ENCODE results near the gene KRTAP10-1. TPM values are rescaled to one million over a fixed set of nuclear protein-coding genes. Genes with fewer than 3 reads are reported as not detected.

The KRTAP10-1 gene
- total and polyA plus RNA-seq, 2 of the 8 experiments (the other 6 are each of a cell fraction or from before 2014, with no cell fraction given), result 0.08 TPM; not detected in 1

DNA sequence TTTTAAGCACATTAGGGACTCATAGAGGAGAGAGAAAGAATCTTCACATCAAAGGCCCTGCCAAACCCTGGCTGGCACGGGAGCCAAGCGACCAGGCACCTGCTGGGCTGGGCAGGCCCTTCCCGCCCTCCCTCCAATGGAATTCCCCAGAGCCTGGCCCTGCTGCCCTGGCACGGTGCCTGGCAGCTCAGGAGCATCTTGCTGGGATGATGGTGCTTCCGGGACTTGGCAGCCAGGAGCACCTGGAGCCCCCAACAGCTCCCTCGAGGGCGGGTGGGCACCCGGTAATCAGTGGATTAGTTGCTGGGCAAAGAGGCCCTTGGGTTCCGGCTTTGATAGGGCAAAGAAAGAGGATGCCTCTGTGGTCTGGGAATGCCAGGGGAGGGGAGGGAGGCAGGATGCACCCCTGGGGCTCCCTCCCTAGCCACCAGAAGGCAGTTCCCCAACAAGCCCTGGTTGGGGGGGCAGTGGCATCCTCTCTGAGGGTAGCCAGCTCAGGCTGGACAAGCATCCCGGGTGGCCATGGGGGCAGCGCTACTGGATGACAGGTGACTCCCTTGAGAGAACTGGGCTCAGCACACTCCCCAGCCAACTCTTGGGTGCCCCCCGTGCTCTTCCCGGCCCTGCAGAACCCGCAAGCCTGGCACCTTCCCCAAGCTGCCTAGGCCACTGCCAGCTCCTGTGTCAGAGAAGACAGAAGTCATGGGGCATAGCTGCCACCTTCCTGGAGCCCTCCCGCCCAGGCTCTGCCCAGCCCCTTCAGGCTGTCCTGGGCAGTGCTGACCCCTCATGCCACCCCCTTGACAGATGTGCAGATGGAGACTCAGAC is 26.4 kb downstream of the KRTAP10-1 start:
- H3K79me1 ChIP-seq (ENCODE audit: low read depth, low read length), result no peaks in the 10 kb centered on the region
- CTCF ChIA-PET (ENCODE audit: partially characterized antibody), result interaction anchor here (0.6 to 4.0 kb wide), 4 partner anchors 19 to 280 kb away, joined by 3 to 21 read pairs (median 4); no protein-coding TSS in a partner anchor

More for the DNA sequence above, 26.4 kb downstream of the KRTAP10-1 start:
- Histone ChIP-seq H3K9me3 (ENCODE audit: insufficient read depth in 2 of 2, low read depth in 1 of 2, low read length in 1 of 2) (no peaks in the 10 kb centered on the region; a peak in 1 of 4 replicates), H2AK5ac (ENCODE audit: low read depth, low read length) (no peak overlapping the region), H3K56ac (replicated peaks; ENCODE audit: insufficient read length, low read depth, low read length) (no peak overlapping the region), H3K36me3 (ENCODE audit: control insufficient read depth in 2 of 4, insufficient read depth in 4 of 4, low read length in 3 of 4) (peaks cover 0 to 8% (median 3%) of the 10 kb centered on the region in 4 experiments; a peak in 3 of 8 replicates), H3K4ac (replicated peaks; ENCODE audit: insufficient read length, low read depth, low read length) (no peak overlapping the region), H4K91ac (replicated peaks; ENCODE audit: insufficient read length, low read length) (no peak overlapping the region), H2BK12ac (ENCODE audit: low read depth, low read length) (no peak overlapping the region), H2BK15ac (ENCODE audit: low read length) (no peak overlapping the region), H3K23ac (ENCODE audit: insufficient read length) (no peak overlapping the region), H3K4me3 (ENCODE audit: extremely low read depth in 1 of 4, insufficient read depth in 2 of 4, low read depth in 3 of 4, low read length in 4 of 4) (no peak overlapping the region), H3K18ac (ENCODE audit: extremely low read depth, low read length) (no peak overlapping the region), H2BK20ac (ENCODE audit: low read length) (no peak overlapping the region), H3K27ac (ENCODE audit: low read depth, low read length) (no peak overlapping the region), H4K8ac (ENCODE audit: extremely low read depth, insufficient read depth, low read length) (no peak overlapping the region), H3K79me2 (ENCODE audit: control insufficient read depth in 1 of 2, insufficient read depth in 2 of 2, low read length in 2 of 2) (no peaks in the 10 kb centered on the region), H2BK120ac (replicated peaks; ENCODE audit: low read depth, low read length) (no peak overlapping the region), H2AFZ (ENCODE audit: low read length) (no peak overlapping the region), H3K4me1 (replicated peaks in 1 of 4; ENCODE audit: control insufficient read depth in 3 of 4, insufficient read depth in 4 of 4, low read length in 3 of 4) (peaks cover 0 to 3% (median 0%) of the 10 kb centered on the region in 4 experiments; a peak in 2 of 7 replicates), H3K14ac (ENCODE audit: insufficient read length) (no peak overlapping the region), H3K27me3 (replicated peaks in 1 of 4; ENCODE audit: control insufficient read depth in 3 of 4, extremely low read depth in 1 of 4, insufficient read depth in 3 of 4, low read length in 3 of 4) (no peaks in the 10 kb centered on the region), H2BK5ac (ENCODE audit: low read depth, low read length) (no peak overlapping the region), H4K20me1 (replicated peaks in 1 of 2; ENCODE audit: control insufficient read depth in 1 of 2, insufficient read depth in 2 of 2, low read length in 2 of 2) (peaks cover 3 to 6% of the 10 kb centered on the region in 2 experiments), H3K23me2 (ENCODE audit: low read depth, low read length) (0 out of 2 replicates have a peak, but pooled peaks cover 2% of the 10 kb centered on the region), H3K9ac (replicated peaks in 1 of 4; ENCODE audit: extremely low read depth in 1 of 4, low read depth in 3 of 4, low read length in 3 of 4) (no peak overlapping the region), H4K5ac (ENCODE audit: insufficient read length, low read depth, low read length) (no peak overlapping the region), H3K4me2 (ENCODE audit: insufficient read depth in 1 of 2, low read depth in 2 of 2, low read length in 2 of 2) (no peak overlapping the region)
- 89% methylated on average over 11 of the region's 15 CpGs; no CpG with 5 or more reads in 1 of the 2 experiments for WGBS, 2 experiments (ENCODE audit: extremely low coverage in 1 of 2, insufficient coverage in 1 of 2, insufficient read length in 1 of 2, insufficient replicate concordance in 2 of 2, low coverage in 1 of 2, low lambda C conversion rate in 2 of 2, missing lambda C conversion rate in 1 of 2)
- TF ChIP-seq SIN3A (conservative IDR thresholded peaks at IDR 0.05 in 1 of 2, IDR thresholded peaks at IDR 0.05 in 1 of 2; ENCODE audit: low read depth in 1 of 2, low read length in 2 of 2) (no peak), EGR1 (IDR thresholded peaks at IDR 0.05; ENCODE audit: borderline replicate concordance, low read depth, low read length) (no peak), YY1 (IDR thresholded peaks at IDR 0.05; ENCODE audit: low read depth, low read length) (no peak), CHD1 (IDR thresholded peaks at IDR 0.05; ENCODE audit: low read depth, low read length) (no peak)
- POLR2A ChIA-PET (ENCODE audit: partially characterized antibody), result interaction anchor here (1.4 to 2.7 kb wide), 2 partner anchors 7 to 13 kb away, joined by 3 to 9 read pairs; no protein-coding TSS in a partner anchor
- no peak for DNase-seq (ENCODE audit: low read depth in 1 of 2, low spot score in 2 of 2)
- no peak for FAIRE-seq

Measured in H1 (cell line).